ENCODE results near the gene ACTG1. TPM values are rescaled to one million over a fixed set of nuclear protein-coding genes. Genes with fewer than 3 reads are reported as not detected.
A peak's percentile ranks its signal among the peaks of the same experiment; 100 is the strongest.

The ACTG1 gene
- total RNA-seq, 1 donor from 2014 or later = 2,123 TPM

- no peak for DNase-seq
These were observed 4.9 kb upstream of the ACTG1 start for GRCh38 chr17:81517339-81518112.

GRCh38 chr17:81517009-81517338 lies 4.4 kb upstream of the ACTG1 start:
- no peak for DNase-seq

- DNase-seq = no peak
These were observed 3.8 kb upstream of the ACTG1 start for GRCh38 chr17:81516439-81516838.

DNA sequence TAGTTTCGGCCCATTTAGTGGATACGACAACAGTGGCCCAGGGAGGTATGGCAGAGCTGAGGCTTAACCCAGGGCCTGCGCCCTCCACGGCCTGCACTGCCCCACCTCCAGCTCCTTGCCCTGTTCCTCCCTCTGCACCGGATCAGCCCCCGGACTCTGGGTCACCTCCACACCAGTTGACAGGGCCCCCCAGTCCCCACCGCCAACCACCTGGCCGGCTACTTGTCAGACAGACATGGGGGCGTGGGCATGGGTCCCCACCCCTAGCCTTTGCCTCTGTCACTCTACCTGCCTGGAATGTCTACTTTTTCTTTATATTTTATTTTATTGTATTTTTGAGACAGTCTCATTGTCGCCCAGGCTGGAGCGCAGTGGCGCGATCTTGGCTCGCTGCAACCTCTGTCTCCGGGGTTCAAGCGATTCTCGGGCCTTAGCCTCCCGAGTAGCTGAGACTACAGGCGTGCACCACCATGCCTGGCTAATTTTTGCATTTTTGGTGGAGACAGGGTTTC lies 3.0 kb upstream of the ACTG1 start:
- no peak for DNase-seq

DNA sequence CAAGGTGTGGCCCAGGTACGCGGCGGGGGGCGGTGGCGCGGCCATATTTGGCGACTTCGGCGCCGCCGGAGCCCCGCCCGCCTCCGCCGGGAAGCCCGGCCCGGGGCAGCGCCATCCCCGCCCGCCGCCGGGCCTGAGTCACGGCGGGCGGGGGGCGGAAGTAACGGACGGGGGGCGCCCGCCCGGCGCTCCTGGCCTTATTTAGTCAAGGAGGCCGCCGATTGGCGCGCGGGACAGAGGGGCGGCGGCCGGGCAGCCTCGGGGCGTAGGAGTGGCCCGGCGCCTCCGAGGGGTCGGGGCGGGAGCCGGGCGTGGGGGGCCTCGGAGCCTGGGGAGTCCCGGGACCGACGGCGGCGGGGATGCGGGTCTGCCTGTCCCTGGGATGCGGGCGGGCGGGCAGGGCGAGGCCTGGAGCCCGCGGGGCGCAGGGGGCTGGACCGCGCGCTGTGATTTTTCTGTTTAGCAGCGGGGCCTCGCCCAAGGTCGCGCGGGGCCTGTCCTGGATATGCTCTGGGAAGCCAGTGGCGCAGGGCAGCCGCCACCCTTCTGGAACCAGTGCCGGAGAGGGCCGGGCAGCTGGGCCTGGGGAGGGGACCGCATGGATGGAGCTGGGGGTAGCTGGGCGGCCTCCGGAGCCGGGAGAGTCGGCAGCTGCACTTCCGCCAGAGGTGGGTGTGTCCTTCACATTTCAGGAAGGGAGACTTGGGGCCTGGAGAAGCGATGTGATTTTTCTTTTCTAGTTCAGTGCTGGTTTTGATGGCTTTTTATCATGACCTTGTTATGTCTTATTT lies 2.3 kb upstream of the ACTG1 start:
- DNase-seq = peak; percentile 44

DNA sequence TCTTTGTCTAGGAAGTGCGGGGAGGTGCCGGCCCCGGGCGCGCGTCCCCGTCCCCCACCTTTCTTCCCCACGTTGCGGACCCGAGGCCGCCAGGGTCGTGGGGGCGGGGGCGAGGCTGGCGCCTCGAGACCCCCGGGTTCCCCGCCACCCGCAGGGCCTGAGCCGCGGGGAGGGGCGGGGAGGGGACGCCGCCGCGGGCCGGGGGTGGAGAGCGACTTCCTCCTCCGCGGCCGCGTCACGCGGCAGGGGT lies 1.8 kb upstream of the ACTG1 start:
- DNase-seq = no peak

- DNase-seq = no peak
These were observed 1.3 kb upstream of the ACTG1 start for GRCh38 chr17:81513753-81514488.

- DNase-seq = no peak
These were observed 763 bp upstream of the ACTG1 start for GRCh38 chr17:81513372-81513752.

GRCh38 chr17:81511804-81512561 lies 616 bp downstream of the ACTG1 start:
- DNase-seq = no peak

GRCh38 chr17:81511554-81511803 lies 1.1 kb downstream of the ACTG1 start:
- no peak for DNase-seq

DNA sequence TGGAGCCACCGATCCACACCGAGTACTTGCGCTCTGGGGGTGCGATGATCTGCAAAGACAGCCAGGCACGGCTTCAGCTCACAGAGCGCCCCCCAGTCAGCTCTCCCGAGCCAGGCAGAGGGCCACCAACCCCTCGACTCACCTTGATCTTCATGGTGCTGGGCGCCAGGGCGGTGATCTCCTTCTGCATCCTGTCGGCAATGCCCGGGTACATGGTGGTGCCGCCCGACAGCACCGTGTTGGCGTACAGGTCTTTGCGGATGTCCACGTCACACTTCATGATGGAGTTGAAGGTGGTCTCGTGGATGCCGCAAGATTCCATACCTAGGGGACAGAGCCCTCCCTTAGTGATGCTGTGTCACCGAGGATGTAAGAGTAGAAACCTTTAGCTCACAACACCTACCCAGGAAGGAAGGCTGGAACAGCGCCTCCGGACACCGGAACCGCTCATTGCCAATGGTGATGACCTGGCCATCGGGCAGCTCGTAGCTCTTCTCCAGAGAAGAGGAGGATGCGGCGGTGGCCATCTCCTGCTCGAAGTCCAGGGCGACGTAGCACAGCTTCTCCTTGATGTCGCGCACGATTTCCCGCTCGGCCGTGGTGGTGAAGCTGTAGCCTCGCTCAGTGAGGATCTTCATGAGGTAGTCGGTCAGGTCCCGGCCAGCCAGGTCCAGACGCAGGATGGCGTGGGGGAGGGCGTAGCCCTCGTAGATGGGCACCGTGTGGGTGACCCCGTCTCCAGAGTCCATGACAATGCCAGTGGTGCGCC lies 1.6 kb downstream of the ACTG1 start:
- no peak for DNase-seq

- no peak for DNase-seq
These were observed 2.4 kb downstream of the ACTG1 start for GRCh38 chr17:81509972-81510784.

GRCh38 chr17:81509207-81509971 lies 3.2 kb downstream of the ACTG1 start:
- no peak for DNase-seq

DNA sequence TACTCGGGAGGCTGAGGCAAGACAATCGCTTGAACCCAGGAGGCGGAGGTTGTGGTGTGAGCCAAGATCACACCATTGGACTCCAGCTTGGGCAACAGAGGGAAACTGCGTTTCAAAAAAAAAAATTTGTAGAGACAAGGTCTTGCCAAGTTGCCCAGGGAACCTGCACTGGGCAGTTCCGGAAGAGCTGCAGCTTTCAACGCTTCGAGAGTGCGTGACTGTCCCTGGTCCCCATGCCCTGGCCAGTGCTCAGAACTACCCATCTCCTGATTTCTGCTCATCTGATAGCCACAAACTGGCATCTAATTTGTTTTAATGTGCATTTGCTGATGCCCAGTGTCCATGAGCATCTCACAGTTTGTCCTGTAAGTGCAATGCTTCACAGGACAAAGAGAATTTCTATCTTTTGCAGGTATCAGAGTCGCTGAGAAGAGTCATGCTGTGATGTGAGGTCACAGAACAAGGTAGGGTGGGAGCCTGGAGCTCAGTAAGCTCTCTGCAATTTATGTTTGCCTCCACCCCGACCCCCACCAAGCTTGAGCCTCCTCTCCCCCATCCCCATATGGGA lies 3.9 kb downstream of the ACTG1 start:
- DNase-seq = no peak

GRCh38 chr17:81503619-81504018 lies 9.0 kb downstream of the ACTG1 start:
- no peak for DNase-seq

- DNase-seq = no peak
These were observed 10.1 kb downstream of the ACTG1 start for GRCh38 chr17:81502471-81503017.

DNA sequence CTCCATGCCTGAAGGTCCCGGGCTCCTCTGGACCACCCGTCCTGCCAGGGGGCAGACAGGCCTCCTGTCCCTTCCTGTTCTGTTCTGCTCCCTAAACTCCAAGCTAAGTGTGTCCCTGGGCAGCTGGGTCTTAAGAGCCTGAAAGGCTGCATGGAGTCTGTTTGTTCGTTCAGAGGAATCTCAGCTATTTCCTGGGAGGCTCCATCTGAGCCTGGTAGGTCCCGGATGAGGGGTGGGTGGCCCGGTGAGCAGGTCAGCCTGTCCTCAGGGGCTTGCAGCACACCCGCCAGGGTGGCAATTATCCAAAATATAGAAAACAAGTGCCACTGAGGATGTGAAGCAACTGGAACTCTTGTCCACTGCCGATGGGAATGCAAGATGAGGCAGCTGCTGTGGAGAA lies 12.6 kb downstream of the ACTG1 start:
- DNase-seq = no peak

DNA sequence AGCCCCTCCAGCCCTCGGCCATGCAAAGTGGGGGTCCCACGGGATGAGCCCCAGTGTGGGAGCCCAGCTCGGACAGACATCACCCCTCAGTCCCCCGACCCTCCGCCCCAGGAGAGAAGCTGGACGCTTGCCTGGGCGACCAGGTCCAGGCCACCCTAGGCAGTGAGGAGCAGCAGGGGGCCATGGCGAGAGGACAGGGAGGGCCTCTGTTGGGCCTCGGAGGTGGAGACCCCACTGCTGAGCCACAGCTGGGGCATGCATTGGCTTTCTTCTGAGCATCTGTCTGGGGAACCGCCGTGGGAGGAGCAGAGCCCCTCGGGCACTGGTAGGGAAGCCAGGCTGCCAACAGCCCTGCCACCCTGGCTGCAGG lies 13.0 kb downstream of the ACTG1 start:
- DNase-seq = no peak

DNA sequence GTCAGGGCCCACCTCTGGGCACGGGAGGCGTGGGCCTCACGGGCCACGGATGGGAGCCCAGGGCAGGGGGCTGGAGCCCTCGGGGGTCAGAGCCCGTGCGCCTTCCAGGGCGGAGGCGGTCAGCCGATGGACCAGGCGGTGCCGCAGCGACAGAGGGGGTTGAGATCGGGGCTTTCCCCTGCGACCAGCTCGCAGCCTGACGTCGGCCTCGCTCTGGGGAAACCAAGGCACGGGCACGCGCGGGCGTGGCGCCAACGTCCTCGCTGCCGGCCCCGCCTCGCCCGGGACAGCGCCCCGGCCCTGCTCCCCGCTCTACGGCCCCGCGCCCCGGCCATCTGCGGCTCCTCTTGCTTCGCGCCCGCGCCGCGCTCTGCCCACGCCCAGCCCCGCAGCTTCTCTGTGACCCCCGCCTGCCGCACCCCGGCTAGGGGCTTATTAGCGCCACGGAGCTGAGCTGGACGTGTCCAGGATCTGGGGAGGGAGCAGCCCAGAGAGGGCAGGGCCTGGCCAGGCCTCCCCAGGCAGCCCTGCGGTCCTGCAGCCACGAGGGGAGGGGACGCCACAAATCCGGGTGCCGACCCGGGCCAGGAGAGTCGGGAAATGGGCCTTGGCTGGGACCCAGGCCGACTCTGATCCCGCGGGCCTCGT lies 13.5 kb downstream of the ACTG1 start:
- DNase-seq = no peak

Measured in skin of body (tissue), 2 donors.